ENCODE data around the gene ADAD2.

ADAD2 gene

GRCh38 chr16:84212154-84212553 lies 21.2 kb downstream of the ADAD2 start:
- no peaks in the 10 kb centered on the region for H3K4me1 ChIP-seq (ENCODE audit: control insufficient read depth, insufficient read depth, low read length)
- no peak for TF ChIP-seq ZNF239 (tag by site-specific recombination; IDR thresholded peaks at IDR 0.05)
- no peak for TF ChIP-seq ZSCAN30 (tag by site-specific recombination; IDR thresholded peaks at IDR 0.05)
- no peak for TF ChIP-seq ZNF184 (tag by site-specific recombination; IDR thresholded peaks at IDR 0.05)
- TF ChIP-seq INSM2 (tag by site-specific recombination; IDR thresholded peaks at IDR 0.05), result no peak
- TF ChIP-seq, protein P1, sequence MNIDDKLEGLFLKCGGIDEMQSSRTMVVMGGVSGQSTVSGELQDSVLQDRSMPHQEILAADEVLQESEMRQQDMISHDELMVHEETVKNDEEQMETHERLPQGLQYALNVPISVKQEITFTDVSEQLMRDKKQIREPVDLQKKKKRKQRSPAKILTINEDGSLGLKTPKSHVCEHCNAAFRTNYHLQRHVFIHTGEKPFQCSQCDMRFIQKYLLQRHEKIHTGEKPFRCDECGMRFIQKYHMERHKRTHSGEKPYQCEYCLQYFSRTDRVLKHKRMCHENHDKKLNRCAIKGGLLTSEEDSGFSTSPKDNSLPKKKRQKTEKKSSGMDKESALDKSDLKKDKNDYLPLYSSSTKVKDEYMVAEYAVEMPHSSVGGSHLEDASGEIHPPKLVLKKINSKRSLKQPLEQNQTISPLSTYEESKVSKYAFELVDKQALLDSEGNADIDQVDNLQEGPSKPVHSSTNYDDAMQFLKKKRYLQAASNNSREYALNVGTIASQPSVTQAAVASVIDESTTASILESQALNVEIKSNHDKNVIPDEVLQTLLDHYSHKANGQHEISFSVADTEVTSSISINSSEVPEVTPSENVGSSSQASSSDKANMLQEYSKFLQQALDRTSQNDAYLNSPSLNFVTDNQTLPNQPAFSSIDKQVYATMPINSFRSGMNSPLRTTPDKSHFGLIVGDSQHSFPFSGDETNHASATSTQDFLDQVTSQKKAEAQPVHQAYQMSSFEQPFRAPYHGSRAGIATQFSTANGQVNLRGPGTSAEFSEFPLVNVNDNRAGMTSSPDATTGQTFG (tag by site-specific recombination; IDR thresholded peaks at IDR 0.05; ENCODE audit: borderline replicate concordance), result no peak
- TF ChIP-seq SP2 (tag by site-specific recombination; IDR thresholded peaks at IDR 0.05), result no peak
- no peak for TF ChIP-seq ZNF558 (tag by site-specific recombination; IDR thresholded peaks at IDR 0.05)
- TF ChIP-seq GFI1B (tag by site-specific recombination; IDR thresholded peaks at IDR 0.05), result no peak
- peak; percentile 69 for TF ChIP-seq ZFHX2 (tag by site-specific recombination; conservative IDR thresholded peaks at IDR 0.05)
- TF ChIP-seq ZNF514 (tag by site-specific recombination; IDR thresholded peaks at IDR 0.05), result no peak
- TF ChIP-seq ZNF335 (tag by site-specific recombination; conservative IDR thresholded peaks at IDR 0.05), result no peak
- TF ChIP-seq, protein P2, sequence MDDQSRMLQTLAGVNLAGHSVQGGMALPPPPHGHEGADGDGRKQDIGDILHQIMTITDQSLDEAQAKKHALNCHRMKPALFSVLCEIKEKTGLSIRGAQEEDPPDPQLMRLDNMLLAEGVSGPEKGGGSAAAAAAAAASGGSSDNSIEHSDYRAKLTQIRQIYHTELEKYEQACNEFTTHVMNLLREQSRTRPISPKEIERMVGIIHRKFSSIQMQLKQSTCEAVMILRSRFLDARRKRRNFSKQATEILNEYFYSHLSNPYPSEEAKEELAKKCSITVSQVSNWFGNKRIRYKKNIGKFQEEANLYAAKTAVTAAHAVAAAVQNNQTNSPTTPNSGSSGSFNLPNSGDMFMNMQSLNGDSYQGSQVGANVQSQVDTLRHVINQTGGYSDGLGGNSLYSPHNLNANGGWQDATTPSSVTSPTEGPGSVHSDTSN (CRISPR knock-in tag; IDR thresholded peaks at IDR 0.05), result no peak
- TF ChIP-seq, protein P3, sequence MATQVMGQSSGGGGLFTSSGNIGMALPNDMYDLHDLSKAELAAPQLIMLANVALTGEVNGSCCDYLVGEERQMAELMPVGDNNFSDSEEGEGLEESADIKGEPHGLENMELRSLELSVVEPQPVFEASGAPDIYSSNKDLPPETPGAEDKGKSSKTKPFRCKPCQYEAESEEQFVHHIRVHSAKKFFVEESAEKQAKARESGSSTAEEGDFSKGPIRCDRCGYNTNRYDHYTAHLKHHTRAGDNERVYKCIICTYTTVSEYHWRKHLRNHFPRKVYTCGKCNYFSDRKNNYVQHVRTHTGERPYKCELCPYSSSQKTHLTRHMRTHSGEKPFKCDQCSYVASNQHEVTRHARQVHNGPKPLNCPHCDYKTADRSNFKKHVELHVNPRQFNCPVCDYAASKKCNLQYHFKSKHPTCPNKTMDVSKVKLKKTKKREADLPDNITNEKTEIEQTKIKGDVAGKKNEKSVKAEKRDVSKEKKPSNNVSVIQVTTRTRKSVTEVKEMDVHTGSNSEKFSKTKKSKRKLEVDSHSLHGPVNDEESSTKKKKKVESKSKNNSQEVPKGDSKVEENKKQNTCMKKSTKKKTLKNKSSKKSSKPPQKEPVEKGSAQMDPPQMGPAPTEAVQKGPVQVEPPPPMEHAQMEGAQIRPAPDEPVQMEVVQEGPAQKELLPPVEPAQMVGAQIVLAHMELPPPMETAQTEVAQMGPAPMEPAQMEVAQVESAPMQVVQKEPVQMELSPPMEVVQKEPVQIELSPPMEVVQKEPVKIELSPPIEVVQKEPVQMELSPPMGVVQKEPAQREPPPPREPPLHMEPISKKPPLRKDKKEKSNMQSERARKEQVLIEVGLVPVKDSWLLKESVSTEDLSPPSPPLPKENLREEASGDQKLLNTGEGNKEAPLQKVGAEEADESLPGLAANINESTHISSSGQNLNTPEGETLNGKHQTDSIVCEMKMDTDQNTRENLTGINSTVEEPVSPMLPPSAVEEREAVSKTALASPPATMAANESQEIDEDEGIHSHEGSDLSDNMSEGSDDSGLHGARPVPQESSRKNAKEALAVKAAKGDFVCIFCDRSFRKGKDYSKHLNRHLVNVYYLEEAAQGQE (tag by site-specific recombination; IDR thresholded peaks at IDR 0.05), result no peak
- no peak for TF ChIP-seq YY1 (tag by site-specific recombination; IDR thresholded peaks at IDR 0.05)
- TF ChIP-seq BCL6B (tag by site-specific recombination; IDR thresholded peaks at IDR 0.05), result no peak
- TF ChIP-seq EGR2 (tag by site-specific recombination; IDR thresholded peaks at IDR 0.05; ENCODE audit: low read depth), result peak; percentile 70
- no peak for TF ChIP-seq ZNF433 (tag by site-specific recombination; IDR thresholded peaks at IDR 0.05; ENCODE audit: low read depth)
- H3K9me3 ChIP-seq (ENCODE audit: control insufficient read depth, insufficient read depth, low read depth, low read length), result no peaks in the 10 kb centered on the region
- POLR2A ChIA-PET, result no interaction called here
- CTCF ChIA-PET, result interaction anchor here (0.7 kb wide), 1 partner anchor 387 kb away, joined by 3 read pairs; no protein-coding TSS in a partner anchor
- no peak overlapping the region for H3K27ac ChIP-seq (ENCODE audit: extremely low read depth, low read depth, low read length)
- H3K4me3 ChIP-seq (ENCODE audit: low read depth, low read length), result no peak overlapping the region
- H3K36me3 ChIP-seq (ENCODE audit: control insufficient read depth in 2 of 2, insufficient read depth in 1 of 2, low read length in 2 of 2), result no peaks in the 10 kb centered on the region

Data from HEK293 (cell line).